ENCODE data around the gene SLC1A3.

SLC1A3 gene

DNA sequence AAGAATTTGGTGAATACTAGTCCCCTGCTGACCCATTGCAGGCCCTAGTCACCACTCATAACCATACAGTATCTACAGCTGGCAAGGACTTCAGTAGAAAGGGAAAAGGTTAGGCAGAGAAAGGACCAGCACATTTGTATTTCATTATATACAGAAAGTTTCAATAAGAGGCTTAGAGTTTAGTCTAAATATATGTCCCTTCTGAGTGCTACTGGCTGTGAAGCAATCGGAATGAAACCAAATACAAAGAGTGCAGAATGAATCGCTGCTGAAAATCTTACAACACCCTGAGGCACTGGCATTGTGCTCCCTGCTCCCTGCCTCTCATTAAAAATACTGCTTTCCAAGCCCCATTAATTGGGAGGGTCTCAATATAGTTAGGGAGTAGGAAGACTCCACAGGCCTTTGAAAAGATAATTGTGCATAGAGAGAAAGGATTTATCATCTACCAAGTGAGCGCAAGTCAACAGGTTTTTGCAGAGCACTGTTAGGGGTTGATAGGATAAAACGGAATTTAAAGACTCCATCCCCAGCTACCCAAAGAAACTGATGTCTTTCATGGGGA lies 110.8 kb downstream of the SLC1A3 start:
- DNase-seq (ENCODE audit: low read depth in 2 of 2), result no peak

DNA sequence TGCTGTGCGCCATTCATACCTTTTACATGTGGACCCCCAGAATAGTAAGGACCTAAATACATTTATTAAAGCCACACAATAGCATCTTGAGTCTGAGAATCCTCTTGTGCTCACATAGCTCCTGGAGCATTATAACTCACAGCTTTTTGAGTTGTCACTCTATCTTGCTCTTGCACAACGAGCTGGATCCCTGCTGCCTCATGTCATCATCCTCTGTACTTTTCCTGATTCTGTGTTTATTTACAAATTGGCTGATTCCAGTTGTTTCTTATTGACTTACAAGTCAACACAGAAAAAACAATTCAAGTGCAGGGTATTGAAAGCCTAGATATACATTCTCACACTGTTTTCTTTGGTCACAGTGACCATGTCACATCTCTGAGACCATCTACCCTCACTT lies 112.9 kb downstream of the SLC1A3 start:
- DNase-seq (ENCODE audit: low read depth in 2 of 2), result no peak

DNA sequence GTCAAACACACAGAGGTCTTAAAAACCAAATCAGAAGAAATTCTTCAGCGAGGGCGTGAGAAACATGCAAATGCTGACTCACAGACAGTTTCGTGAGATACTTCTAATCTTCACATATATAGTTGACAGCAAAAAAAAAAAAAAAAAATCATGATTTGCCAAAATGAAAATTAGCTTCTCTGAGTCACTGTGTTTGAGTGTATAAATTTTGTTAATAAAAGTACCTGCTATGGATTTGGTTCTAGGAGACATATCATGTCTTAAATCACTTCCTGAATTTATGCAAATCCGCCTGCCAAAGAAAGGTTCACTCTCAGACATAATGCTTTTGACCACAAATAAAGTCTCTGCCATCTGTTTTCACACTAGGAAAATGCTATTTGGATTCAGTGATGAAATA lies 114.3 kb downstream of the SLC1A3 start:
- DNase-seq (ENCODE audit: low read depth in 2 of 2), result no peak

DNA sequence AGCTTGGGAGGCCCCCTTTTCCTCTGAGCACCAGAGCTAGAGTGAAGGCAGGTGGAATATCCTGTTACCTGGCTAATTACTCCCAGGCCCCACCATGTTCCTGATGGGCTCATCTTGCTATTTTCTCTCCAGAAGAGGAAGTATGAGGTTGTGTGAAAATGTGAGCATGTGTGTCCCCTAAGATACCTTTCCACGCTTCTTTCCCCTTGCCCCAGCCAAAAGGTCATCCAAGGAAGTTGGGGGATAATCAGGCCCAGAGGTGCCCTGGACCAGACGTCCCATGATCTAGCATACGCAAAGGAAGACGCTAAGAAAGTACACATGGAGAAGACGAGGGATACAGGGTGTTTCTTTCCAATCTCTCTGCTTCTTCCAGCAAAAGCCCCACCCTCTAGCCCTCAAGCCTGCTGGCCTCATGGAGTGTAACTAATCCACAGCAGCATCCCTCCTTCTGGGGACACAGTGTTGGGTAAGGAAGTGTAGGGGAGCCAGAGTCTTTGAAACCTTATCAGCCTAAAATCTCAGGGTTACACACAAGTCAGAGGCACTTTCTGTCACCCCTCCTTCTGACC lies 115.3 kb downstream of the SLC1A3 start:
- no peak for DNase-seq (ENCODE audit: low read depth in 2 of 2)

DNA sequence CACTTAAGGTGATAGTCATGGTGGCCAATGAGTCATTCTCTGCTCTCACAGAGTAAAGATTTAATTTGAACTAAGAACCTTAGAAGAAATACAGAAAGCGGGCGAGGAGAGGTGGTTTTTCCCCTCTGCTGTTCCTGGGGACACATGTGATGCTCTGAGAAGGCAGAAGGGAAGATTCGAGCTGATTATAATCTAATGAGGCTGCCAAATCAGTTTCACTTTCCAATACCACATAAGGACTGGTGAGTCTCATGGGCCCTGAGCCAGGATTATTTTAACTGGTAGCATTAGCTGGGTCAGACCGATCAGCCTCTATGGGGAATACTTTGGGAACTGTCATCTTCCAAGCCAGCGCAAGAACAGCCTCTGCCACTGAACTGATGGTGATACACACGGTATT lies 116.5 kb downstream of the SLC1A3 start:
- no peak for DNase-seq (ENCODE audit: low read depth in 2 of 2)

DNA sequence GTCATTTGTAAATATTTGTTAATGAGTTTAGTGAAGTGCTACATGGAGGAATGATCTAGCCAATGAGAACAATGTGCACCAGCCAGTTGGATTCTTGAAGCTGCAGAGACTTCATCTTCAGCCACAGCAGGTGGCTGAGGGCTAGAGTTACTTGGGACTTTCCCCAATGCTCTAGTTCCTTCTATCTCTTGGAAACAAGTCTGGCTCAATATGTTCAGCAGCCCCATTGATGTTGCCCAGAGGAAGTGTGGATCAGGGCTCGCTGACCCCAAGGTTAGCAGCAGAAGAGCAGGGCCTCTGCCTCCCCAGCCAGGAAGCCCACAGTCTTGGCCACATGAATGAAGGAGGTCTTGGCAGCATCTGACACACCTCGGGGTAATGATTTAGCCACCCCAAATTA lies 117.5 kb downstream of the SLC1A3 start:
- no peak for DNase-seq (ENCODE audit: low read depth in 2 of 2)

DNA sequence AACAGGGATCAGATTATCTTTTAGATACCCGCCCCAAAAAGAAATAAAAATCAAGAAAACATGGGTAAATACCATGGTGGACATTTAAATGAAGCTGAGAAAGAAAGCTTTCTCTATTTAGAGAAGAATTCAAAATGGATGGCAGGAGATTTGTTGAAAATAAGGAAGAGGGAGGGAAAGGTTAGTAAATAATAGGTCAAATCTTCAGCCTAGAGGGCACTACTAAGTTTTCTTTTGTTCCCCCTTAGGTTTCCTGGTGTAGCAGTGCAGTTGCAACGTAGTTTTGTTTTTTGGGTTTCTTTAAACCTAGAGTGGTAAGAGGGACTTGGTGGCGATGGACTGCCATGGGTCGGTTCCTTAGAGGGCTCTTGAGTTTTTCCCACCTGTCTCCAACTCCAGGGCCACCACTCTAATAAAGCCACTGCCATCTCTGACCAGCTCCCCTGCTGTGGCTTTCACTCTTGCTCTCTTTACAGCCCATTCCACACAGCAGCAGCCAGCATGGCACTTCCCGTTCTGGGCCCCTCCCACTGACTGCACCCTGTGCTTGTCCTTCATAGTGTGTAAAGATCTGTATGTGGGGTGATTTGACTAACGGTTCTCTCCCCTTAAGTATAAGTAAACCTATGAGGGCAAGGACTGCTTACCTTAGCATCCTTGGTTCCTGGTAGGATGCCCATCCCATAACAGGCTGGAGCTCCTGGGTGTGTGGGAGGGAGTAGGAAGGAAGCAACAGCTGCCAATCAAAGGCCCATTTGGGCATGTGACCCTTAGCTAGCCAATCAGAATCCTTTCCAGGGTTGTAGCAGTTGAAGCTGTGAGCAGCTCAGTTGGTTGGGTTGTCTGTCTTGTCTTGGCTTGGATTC lies 118.3 kb downstream of the SLC1A3 start:
- DNase-seq (ENCODE audit: low read depth in 2 of 2), result peak; percentile 6 to 23

DNA sequence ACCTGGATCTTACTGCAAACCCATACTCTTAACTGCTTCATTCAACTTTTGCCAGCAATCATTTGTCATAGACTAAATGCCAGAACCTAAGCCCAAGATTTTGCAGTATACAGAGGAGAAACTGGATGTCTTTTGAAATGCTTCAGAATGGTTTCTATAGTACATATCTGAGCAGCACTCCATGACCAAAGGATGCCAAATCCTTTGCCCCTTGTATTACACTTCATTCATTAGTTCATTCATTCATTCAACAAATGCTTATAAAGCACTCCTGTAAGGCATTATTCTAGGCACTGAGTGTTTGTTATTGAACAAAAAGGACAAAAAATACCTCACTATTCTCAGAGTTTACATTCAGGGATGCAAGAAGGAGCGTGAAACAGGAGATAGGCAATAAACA lies 119.9 kb downstream of the SLC1A3 start:
- DNase-seq (ENCODE audit: low read depth in 2 of 2), result no peak

DNA sequence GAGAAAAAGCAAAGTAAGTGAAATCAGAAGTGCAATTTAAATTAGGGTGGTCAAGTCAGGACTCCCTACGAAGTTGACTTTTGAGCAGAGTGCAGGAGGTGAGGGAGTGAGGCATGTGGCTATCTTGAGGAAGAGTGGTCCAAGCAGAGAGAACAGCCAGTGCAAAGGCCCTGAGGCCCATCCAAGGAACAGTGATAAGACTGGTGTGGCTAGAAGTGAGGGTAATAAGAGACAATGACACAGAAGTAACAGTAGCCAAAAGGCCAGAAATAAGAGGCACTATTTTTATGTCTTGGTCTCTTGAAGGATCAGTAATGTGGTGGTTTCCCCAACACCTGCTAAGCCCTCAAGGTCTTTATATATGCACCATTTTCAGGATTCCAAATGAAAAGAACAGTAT lies 120.4 kb downstream of the SLC1A3 start:
- no peak for DNase-seq (ENCODE audit: low read depth in 2 of 2)

DNA sequence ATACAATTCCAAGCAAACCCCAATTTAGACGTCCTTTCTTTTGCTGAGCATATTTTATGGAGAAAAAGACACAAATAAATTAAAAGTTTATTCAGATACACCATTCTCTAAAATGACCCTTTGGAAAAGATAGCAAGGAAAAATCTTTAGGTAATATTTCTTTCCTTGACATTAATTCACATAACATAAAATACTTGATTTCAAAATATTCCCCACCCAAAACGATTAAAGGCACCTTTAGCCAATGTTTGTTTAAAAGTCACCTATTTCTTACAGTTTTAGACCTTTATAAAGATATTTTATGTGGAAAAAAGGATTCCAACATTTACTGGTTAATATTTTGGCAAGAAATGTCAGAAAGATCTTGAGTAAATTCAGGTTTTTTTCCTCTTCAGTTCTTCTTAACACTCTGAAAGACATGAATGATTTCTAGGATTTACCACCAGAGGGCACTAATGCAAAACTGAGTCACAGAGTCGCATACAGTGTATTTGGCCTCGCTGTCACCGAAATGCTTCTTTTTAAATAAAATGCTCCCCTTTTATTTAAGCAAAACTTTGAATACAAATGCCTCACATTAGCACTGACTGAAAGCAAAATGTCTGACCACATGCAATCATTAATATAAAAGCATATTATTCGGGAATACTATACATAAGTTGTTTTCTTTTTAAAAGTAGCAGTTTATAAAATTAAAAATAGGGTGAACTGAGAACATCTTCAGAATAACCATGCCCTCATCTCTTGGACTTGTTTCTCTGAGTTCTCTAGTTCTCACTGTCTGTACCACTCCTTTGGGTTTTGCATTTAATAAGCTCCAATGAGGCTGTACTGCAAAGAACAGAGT lies 122.5 kb downstream of the SLC1A3 start:
- no peak for DNase-seq (ENCODE audit: low read depth in 2 of 2)

DNA sequence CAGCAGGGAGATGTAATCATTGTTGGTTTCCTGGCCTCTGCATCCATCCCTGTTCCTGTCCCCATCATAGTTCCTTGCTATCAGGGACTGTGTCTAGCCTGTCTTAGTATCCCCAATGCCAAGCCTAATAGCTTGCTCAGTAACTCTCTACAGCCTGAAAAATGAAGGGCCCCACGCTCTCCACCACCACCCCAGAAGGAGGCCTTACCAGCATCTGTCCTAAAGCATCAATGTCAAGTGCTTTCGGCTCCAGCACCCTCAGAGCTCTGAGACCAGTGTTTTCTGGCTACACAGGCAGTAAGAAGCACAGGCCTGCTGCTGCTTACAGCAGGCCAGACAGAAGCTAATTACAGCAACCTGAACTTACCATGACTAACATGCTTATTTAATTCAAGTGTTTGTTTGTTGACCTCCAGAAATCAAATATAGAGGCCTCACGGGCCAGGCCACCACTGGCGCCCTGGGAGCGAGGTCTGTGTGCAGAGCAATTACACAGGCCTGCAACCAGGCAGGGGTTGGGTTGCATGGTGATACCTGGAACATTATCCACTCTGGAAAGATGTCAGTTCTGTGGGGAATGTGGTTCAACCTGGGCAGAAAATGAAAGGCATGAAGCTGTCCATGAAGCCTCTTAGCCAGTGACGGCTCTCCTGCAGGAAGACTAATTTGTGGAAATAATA lies 124.3 kb downstream of the SLC1A3 start:
- no peak for DNase-seq (ENCODE audit: low read depth in 2 of 2)

DNA sequence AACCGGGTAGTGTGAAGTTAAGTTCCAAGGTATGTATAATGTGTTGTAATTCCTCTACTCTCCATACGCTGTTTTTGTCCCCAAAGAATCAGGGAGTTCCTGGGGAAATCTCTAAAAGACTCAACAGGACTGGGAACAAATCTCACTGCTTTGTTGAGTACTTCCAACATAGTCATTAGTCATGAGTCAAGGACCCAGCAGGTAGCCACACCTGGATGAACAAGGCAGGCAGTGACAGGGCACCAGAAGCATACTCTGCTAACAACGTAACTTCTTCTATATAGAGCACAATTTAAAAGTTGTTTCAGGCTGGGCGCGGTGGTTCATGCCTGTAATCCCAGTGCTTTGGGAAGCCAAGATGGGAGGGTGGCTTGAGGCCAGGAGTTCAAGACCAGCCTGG lies 126.8 kb downstream of the SLC1A3 start:
- no peak for DNase-seq (ENCODE audit: low read depth in 2 of 2)

DNA sequence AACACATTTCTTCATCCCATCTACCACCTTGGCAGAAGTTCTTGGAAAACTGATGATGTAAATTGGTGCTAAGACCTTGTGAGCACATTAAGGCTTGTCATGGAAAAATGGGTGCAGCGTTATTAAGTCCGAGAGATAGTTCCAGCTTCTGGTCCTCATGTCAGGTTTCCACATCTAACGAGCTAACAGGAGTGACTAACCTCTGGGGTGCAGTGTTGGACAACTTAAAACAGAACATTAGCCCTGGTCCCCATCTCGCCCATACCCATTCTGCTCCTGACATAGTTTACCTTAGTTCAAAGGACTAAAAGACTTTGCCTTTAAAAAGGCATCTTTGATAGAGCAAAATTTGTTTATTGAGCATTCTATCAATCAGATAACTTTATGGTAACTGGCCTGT lies 128.0 kb downstream of the SLC1A3 start:
- no peak for DNase-seq (ENCODE audit: low read depth in 2 of 2)

DNA sequence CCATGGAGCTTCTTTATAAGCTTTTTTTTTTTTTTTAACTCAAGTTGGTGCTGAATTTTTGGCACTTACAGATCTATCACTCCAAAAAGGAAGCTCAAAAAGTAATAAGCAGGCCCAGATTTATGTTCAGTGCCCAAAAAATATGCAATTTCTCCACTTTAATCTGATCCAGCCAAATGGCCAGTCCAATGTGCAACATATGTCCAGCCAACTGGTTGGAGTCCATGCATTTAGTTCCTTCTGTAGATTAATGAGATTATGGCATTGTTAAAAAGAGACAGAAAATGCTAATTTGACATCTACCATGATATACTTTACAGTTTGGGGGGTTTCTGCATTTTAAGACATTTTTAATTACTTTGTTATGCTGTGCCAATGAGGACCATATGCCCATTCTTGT lies 129.5 kb downstream of the SLC1A3 start:
- no peak for DNase-seq (ENCODE audit: low read depth in 2 of 2)
